A204.1 (cell line): ENCODE results near the gene CTCF.

Experiments
- FAIRE-seq: peaks from 2 replicates; lab custom pipeline; 2012; peaks lifted over from hg19 to GRCh38; lab: Jason Lieb, UNC

The CTCF gene

DNA sequence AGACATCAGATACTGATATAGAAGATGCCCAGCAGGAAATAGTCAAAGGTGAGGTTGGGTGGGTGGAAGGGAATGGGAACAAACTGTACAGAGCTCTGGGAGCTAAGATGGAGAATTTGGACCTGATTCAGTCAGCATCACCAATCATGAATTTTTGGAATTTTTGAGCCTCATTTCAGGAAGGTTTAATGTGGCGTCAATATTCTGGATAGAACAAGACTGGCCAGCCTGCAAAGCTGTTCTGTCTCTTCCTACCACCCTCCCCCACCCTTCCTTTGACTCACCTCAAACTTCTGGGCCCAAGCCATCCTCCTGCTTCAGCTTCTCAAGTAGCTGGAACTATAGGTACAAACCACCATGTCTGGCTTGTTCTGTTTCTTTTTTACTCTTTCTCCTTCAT lies 32.6 kb downstream of the CTCF start:
- no peak for FAIRE-seq

DNA sequence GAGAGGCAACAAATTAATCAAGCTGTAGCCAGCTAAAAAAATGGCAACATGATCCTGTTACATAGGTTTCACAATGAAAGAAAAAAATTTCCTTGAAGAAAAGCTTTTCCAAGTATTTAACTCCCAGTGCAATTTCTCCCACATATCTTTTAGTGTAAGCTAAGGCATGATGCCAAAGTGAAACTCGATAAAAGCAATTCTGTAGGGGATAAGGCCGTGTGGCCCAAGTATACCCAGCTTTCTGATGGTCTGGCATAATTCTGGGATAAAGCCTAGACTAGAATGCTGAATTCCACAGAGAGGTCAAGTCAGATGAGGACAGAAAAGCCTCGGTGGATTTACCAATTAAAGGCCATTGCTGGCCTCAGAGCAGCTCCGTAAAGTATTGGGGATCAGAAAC lies 36.2 kb downstream of the CTCF start:
- FAIRE-seq = no peak

- no peak for FAIRE-seq
These were observed 43.3 kb downstream of the CTCF start for GRCh38 chr16:67605641-67606040.

DNA sequence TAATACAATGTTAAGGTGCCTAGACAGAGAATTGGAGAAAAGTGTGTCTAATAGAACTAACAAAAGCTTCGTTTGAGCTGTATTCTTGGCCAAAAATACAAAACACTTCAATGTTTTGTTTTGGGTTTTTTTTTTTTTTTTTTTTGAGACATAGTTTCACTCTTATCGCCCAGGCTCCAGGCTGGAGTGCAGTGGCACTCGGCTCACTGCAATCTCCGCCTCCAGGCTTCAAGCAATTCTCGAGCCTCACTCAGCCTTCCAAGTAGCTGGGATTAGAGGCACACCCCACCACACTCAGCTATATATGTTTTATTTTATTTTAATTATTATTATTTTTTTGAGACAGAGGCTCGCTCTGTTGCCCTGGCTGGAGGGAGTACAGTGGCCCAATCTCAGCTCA lies 44.3 kb downstream of the CTCF start:
- no peak for FAIRE-seq

- FAIRE-seq = no peak
These were observed 46.0 kb downstream of the CTCF start for GRCh38 chr16:67608364-67608763.

GRCh38 chr16:67613808-67614207 lies 51.5 kb downstream of the CTCF start:
- FAIRE-seq = no peak

DNA sequence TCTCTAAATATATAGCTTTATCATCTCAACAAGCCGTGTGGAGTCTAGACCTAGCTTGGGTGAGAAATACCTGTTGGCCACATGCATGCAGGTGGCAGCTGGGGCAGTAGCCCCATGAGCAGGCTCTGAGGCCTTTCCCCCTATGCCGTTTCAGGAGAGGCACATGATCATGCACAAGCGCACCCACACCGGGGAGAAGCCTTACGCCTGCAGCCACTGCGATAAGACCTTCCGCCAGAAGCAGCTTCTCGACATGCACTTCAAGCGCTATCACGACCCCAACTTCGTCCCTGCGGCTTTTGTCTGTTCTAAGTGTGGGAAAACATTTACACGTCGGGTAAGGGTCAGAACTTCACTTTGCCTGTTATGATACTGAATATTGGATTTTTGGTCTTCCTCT lies 65.9 kb downstream of the CTCF start:
- FAIRE-seq = no peak

DNA sequence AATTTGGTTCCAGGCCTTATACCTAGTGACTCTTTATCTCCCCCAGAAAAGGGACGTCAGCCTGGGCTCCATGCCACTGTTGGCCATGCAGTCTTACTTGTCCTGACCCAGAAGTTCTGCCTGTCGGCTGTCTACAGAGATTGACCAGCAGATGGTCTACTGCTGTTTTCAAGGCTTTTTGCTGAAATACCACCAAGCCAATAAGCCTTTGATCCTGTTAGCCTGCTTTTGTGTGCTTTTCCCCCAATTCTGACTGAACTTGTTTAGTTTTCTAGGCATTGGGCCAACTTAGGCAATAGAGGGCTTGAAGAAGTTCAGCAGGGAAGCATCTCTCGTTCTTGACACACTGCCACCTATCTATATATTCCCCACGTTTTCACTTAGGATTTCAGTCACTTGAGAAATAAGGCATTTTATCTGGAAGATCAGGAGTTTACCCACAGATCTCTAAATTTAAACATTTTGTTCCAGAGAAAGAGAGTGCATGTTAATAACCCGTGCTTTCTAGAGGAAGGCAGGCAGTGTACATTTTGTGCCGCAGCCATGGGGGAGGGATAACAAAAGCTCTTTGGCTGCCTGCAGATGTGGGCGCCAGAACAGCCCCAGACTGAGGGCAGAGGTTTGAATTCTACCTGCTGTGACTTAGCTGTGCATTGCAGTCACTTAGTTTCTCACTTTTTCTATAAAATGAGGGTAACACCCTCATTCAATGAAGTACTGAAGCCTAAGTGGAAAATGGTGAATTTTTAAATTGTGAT lies 70.3 kb downstream of the CTCF start:
- FAIRE-seq = no peak

- FAIRE-seq = no peak
These were observed 74.4 kb downstream of the CTCF start for GRCh38 chr16:67636713-67637112.

DNA sequence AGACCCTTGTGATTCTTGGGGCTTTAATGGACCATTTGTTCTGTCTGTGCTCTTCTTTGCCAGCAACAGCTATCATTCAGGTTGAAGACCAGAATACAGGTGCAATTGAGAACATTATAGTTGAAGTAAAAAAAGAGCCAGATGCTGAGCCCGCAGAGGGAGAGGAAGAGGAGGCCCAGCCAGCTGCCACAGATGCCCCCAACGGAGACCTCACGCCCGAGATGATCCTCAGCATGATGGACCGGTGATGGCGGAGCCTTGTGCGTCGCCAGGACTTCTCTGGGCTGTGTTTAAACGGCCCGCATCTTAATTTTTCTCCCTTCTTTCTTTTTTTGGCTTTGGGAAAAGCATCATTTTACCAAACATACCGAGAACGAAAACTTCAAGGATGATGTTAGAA lies 75.3 kb downstream of the CTCF start:
- no peak for FAIRE-seq

DNA sequence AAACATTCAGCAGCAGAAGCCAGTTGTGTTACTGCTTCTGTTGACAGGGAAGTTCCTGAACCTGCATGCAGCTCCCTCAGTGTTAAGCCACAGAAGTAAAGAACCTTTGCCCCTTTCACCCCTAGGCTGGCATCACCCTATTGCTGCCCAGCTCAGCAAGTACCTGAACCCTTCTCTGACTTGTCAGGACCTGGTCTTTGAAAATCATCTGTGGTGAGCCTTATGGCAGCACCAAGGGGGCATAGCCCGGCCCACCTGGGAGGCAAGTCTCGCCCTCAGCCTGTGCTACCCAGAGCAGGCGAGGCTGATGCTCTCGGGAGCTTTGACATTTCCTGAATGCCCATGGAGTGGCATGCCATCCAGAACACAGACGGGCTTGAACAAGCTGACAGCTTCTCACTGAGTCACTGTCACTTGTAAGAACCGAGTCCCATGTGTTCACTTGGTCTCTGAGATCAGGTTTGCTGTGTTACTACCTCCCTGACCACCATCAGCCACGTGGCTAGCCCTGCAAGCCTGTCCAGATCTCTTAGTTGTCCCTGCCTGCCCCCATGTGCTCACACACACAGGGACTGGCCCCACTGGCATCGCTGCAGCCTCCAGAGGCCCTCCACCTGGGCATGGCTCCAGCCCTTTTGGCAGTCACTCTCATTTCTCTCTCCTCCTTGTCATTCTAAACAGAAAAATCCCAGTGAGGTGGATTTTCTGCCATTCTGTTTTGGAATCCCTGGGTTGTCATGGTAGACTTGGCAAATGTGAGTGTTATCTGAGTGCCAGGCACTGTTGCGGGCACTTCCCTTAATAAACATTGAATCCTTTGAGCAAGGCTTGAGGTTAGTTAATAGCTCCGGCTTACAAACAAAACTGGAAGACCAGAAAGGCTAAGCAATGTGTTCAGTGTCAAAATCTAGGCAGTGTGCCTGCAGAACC lies 79.7 kb downstream of the CTCF start:
- no peak for FAIRE-seq

DNA sequence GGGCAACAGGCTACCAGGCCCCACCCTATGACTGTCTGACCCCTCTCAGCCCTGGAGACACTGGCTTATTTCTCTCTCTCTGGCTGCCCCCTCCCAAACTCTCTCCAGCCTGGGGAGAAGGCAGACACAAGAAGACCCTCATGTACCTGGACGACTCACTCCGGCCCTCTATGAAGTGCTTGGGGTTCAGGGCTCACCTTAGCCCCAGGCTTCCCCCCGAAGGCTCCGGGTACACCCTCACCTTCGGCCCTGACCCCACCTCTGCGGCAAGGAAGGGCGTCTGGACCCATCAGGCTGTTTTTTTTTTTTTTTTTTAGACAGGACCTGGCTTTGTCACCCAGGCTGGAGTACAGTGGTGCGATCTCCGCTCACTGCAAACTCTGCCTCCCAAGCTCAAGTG lies 81.7 kb downstream of the CTCF start:
- no peak for FAIRE-seq

GRCh38 chr16:67645397-67646121 lies 83.2 kb downstream of the CTCF start:
- no peak for FAIRE-seq

GRCh38 chr16:67647111-67647651 lies 84.9 kb downstream of the CTCF start:
- no peak for FAIRE-seq

DNA sequence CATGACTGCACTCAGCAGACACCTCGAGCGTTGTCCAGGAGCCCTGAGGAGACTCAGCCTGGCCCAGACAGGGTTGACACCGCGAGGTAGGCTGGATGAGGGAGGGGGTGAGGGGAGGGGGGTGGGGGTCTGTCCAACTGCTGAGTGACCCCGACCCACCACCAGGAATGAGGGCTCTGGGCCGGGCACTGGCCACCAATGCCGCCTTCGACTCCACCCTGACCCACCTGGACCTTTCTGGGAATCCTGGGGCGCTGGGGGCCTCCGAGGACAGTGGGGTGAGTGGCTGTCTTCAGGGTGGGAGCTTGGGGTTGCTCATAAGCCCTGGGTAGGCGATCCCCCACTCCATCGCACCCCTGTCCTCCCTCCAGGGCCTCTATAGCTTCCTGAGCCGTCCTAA lies 85.4 kb downstream of the CTCF start:
- no peak for FAIRE-seq

- no peak for FAIRE-seq
These were observed 85.9 kb downstream of the CTCF start for GRCh38 chr16:67648088-67648763.

DNA sequence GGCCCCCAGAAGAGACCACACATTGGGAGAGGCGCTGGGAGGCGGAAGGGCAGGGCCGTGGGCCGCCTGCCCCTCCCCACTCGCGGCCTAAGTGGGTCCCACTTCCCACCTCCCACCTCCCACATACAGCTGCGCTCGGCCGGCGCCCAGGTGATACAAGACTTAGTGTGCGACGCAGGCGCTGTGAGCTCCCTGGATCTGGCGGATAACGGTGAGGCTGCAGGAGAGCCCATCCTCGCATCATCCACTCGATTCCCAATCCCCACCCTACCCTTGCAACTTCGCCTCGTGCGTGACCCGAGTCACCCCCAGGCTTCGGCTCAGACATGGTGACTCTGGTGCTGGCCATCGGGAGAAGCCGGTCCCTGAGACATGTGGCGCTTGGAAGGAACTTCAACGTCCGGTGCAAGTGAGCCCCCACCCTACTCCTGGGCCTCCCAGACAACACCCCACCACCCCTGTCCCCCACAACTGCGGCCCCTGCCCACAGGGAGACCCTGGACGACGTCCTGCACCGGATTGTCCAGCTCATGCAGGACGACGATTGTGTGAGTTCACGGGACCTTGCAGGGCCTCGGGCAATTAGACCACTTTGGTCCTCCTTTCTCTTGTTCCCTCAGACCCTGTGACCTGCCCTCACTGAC lies 86.6 kb downstream of the CTCF start:
- FAIRE-seq = no peak

GRCh38 chr16:67649494-67649931 lies 87.2 kb downstream of the CTCF start:
- no peak for FAIRE-seq

DNA sequence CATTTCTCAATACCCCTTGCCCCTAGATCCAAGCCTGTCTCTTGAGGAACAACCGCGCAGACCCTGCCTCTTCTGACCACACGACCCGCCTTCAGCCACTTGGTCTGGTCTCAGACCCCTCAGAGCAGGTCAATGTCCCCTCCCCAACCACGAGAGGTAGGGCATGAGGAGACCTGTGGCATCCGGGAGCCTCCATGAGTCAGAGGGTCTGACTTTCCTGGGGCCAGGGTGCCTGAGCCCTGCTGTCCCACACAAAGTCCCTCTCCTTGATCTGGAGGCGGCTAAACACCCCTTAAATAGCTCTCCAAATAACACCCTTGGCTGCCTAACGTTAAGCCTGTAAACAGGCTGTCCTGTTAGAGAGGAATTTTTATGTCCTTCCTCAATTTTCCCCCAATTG lies 87.7 kb downstream of the CTCF start:
- FAIRE-seq = no peak

DNA sequence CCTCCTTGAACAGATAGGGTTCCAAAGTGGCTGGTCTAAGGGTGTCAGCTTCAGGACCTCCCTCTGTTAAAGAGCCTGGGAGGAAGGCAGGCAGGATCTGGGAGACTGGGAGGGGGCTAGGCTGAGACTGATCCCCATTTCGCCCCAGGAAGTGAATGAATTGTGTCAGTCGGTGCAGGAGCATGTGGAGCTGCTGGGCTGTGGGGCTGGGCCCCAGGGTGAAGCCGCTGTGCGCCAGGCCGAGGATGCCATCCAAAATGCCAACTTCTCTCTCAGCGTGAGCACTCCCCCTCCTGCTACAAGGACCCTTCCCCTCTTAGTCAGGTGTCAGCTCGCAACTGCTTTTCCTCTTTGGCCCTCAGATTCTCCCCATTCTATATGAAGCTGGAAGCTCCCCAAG lies 88.7 kb downstream of the CTCF start:
- no peak for FAIRE-seq

DNA sequence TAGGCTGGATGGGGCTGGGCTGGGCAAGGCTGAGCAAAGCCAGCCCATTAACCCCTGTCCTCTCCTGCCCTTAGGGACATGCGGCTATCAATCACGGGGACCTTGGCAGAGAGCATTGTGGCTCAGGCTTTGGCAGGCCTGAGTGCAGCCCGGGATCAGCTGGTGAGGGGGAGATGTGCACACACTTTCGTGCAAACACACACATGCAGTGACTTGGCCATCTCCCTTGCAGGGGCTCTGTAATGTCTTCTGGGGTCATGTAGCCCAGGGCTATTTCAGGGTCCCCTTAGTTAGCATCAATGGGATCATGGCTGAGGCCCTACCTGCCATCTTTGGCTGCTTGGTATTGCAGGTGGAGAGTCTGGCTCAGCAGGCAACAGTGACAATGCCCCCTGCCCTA lies 89.5 kb downstream of the CTCF start:
- FAIRE-seq = no peak
